Measurements from ENCODE around the gene PIP5KL1.

DNA sequence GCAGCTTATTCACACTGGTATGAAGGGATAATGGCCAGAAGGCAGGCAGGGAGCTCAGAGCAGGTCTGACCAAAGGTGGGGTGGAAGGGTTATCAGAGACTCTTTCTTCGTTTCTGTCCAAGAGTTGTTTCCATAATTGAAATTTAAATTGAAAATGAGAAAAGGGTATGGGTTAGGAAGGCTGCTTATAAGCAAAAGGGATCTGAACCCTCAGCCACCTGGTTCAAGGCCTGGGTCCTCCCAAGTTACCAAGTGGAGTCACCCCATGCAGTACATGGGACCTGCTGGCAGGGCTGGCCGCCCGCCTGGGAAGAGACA lies 32.4 kb upstream of the PIP5KL1 start:
- TF ChIP-seq POLR2A (IDR thresholded peaks at IDR 0.05; ENCODE audit: low read length) = no peak
- TF ChIP-seq GATA1 (IDR thresholded peaks at IDR 0.05; ENCODE audit: low read depth, low read length) = no peak
